AG09309 (cell line): ENCODE data around the gene DMXL1.
"Not testable (repeated sequence)": the region's sequence is repeated elsewhere in the genome, so short reads cannot be mapped to it uniquely, and the experiment has no call there.

Experiments
- DNase-seq: peaks from one replicate; pipeline ENCODE4 v3.0.0-alpha.2; 2010; ENCODE audit warnings: low read depth
- H3K4me3 ChIP-seq: 2 replicates; pipeline ENCODE4 v1.5.1; 2011; ENCODE audit warnings: mild to moderate bottlenecking, low read depth, low read length, moderate library complexity; ENCODE audit not compliant: control insufficient read depth
- TF ChIP-seq, protein P1 (sequence below): IDR thresholded peaks from 2 replicates; pipeline ENCODE4 v1.5.1; 2011; ENCODE audit warnings: mild to moderate bottlenecking, low read depth, low read length, inconsistent platforms; ENCODE audit not compliant: insufficient read depth, control insufficient read depth; ENCODE audit errors: missing control alignments

DMXL1 gene

DNA sequence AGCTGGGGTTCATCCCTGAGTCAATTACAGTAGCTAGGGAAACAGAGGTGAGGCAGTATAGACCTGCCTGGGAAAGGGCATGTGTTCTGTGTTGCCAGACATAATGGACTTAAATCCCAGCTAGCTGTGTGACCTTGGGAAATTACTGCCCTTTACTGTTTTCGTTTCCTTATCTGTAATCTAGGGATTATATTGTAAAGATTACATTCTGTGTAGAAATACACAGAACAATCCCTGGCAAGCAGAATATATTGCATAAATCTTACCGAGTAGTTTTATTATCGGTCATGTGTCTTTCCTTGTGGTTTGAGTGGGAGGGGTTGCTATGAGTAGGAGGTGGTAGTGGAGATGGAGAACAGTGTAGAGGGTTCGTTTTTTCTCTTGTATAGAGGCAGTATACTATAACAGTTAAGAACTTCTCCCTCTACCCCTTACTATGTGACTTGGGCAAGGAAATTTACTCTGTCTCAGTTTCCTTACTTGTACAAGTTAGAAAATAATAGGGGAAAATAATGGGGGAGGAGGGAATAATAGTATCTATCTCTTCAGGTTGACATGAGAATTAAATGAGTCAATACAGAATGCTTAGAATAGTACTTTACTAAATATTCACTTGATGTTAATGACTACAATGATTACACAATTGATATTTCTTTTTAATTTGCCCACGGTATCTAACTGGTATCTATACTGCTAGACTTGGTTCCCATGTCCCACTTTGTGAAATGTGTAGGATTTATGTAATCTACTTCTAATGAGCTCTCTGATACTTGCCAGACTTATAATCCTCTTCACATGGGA, 7.1 kb upstream of the DMXL1 start:
- TF ChIP-seq, protein P1, sequence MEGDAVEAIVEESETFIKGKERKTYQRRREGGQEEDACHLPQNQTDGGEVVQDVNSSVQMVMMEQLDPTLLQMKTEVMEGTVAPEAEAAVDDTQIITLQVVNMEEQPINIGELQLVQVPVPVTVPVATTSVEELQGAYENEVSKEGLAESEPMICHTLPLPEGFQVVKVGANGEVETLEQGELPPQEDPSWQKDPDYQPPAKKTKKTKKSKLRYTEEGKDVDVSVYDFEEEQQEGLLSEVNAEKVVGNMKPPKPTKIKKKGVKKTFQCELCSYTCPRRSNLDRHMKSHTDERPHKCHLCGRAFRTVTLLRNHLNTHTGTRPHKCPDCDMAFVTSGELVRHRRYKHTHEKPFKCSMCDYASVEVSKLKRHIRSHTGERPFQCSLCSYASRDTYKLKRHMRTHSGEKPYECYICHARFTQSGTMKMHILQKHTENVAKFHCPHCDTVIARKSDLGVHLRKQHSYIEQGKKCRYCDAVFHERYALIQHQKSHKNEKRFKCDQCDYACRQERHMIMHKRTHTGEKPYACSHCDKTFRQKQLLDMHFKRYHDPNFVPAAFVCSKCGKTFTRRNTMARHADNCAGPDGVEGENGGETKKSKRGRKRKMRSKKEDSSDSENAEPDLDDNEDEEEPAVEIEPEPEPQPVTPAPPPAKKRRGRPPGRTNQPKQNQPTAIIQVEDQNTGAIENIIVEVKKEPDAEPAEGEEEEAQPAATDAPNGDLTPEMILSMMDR, result no peak
- H3K4me3 ChIP-seq, result no peak overlapping the region
- DNase-seq, result peak; percentile 48

DNA sequence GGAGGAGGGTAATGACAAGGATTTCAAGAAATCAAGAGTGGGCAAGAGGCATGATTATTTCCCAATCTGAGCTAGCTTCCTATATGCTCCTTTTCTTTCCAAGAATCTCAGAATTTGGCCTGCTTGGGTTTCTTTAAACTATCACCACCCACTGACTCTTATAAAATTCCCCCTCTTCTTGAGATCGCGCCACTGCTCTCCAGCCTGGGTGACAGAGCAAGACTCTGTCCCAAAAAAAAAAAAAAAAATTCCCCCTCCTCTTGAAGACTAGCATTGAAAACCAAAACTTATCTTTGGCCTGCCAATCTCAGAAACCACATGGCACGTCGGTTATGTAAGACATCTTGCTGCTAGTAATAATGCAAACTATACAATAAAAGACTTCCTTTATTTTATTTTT, 3.4 kb upstream of the DMXL1 start:
- DNase-seq, result no peak
- no peak overlapping the region for H3K4me3 ChIP-seq
- TF ChIP-seq, protein P1, result no peak

DNA sequence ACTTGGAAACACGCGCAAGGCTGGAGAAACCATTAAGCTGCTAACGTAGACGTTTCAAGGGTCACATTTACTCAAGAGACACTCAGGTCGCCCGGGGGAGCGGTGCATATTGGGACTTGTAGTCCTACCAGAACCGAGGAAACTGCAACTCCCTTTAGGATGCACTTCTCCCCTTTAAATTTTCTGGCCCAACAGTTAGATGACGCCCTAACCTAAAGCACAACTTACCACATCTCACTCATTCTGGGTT, 384 bp upstream of the DMXL1 start:
- TF ChIP-seq, protein P1, result no peak
- no peak for DNase-seq
- H3K4me3 ChIP-seq, result peak overlapping the region; percentile 57

DNA sequence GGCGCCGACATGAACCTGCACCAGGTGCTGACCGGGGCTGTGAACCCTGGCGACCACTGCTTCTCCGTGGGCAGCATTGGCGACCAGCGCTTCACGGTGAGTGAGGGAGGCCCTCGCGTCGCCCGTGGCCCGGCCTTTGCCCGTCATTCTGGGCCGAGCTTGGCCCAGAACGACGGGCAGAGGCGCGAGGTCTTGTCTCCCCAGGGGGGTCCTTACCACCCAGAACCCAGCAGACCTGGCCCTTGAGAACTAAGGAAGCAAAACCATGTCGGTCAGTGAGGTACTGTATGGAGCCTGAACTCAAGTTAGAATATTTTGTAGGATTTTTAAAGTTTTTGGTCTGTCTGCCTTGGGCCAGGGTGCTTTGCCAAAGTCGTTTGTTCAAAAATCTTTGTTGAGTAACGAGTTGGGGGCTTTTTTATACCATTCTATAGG, 691 bp downstream of the DMXL1 start:
- TF ChIP-seq, protein P1, result no peak
- H3K4me3 ChIP-seq, result peak overlapping the region; percentile 57
- no peak for DNase-seq

DNA sequence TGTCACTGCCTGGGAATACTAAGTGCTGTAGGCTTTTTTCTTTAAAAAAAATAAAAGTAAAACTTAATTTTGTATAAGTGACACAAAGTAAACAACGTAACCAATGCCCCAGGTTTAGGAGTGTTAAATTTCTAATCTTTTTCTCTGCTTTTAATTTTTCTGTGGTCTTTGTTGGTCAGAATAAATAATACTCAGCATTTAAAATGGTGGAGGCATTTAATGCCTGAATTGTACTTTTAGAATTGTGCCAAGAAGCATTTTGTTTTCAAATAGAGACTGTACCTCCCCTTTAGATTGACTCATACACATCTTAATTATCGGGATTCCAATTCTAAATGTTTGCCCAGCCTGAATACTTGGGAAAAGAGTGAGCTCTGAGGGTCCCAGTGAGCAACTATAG, 1.6 kb downstream of the DMXL1 start:
- H3K4me3 ChIP-seq, result no peak overlapping the region

DNA sequence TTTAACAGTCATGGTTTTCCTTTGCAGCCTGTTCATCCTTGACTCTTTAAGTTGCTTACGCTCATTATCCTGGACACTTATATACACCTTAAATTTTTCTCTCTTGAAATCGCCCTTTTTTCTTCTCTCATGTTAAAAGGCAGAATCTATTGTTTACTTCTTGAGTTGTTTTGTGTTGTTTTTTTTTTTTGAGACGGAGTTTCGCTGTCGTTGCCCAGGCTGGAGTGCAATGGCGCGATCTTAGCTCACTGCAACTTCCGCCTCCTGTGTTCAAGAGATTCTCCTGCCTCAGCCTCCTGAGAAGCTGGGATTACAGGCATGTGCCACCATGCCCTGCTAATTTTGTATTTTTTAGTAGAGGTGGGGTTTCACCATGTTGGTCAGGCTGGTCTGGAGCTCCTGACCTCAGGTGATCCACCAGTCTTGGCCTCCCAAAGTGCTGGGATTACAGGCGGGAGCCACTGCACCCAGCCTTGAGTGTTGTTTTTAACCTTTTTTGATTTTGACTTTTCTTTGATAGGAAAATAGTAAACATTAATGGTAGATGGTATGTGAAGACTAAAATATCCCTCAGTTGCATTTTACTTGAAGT, 3.0 kb downstream of the DMXL1 start:
- not testable (repeated sequence) for H3K4me3 ChIP-seq, DNase-seq

More for the DNA sequence above, 1.6 kb downstream of the DMXL1 start:
- TF ChIP-seq, protein P1, result no peak
- DNase-seq, result no peak

DNA sequence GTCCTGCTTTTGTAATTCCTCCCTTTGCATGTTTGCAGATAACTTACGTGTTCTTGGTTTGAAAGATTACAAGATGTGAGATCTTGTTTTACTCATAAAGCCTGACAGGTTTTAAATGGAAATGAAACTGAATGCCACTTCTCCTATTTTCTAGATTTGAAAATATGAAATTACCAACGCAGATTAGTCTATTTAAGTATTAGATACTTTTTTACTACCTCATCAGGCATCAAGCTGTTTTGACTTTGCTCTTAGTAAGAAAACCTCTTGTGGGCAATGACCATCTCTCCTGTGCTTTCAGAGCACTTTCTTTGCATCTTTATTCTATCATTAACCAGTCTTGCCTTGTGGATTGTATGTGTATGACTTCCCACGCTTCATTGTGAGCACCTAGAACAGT, 3.5 kb downstream of the DMXL1 start:
- TF ChIP-seq, protein P1, result no peak
- DNase-seq, result no peak
- no peak overlapping the region for H3K4me3 ChIP-seq

DNA sequence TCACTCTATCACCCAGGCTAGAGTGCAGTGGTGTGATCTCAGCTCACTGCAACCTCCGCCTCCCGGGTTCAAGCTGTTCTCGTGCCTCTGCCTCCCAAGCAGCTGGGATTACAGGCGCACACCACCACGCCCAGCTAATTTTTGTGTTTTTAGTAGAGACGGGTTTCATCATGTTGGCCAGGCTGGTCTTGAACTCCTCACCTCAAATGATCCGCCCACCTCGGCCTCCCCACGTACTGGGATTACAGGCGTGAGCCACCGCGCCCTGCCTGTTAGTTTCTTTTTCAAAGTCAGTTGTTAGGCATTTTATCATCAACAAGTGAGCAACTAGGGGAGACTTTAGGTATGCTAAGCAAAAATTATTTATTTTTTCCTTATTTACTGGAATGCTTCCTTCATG, 4.4 kb downstream of the DMXL1 start:
- not testable (repeated sequence) for DNase-seq, H3K4me3 ChIP-seq
